ENCODE results near the gene CACNB4.

GRCh38 chr2:152127628-152128027 is 28.8 kb upstream of the CACNB4 start:
- TF ChIP-seq, protein P1, sequence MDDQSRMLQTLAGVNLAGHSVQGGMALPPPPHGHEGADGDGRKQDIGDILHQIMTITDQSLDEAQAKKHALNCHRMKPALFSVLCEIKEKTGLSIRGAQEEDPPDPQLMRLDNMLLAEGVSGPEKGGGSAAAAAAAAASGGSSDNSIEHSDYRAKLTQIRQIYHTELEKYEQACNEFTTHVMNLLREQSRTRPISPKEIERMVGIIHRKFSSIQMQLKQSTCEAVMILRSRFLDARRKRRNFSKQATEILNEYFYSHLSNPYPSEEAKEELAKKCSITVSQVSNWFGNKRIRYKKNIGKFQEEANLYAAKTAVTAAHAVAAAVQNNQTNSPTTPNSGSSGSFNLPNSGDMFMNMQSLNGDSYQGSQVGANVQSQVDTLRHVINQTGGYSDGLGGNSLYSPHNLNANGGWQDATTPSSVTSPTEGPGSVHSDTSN (IDR thresholded peaks at IDR 0.05), result no peak
- TF ChIP-seq, protein P2, sequence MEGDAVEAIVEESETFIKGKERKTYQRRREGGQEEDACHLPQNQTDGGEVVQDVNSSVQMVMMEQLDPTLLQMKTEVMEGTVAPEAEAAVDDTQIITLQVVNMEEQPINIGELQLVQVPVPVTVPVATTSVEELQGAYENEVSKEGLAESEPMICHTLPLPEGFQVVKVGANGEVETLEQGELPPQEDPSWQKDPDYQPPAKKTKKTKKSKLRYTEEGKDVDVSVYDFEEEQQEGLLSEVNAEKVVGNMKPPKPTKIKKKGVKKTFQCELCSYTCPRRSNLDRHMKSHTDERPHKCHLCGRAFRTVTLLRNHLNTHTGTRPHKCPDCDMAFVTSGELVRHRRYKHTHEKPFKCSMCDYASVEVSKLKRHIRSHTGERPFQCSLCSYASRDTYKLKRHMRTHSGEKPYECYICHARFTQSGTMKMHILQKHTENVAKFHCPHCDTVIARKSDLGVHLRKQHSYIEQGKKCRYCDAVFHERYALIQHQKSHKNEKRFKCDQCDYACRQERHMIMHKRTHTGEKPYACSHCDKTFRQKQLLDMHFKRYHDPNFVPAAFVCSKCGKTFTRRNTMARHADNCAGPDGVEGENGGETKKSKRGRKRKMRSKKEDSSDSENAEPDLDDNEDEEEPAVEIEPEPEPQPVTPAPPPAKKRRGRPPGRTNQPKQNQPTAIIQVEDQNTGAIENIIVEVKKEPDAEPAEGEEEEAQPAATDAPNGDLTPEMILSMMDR (IDR thresholded peaks at IDR 0.05), result no peak
- no peak for TF ChIP-seq BHLHE40 (IDR thresholded peaks at IDR 0.05; ENCODE audit: low read depth, low read length)
- TF ChIP-seq, protein P3, sequence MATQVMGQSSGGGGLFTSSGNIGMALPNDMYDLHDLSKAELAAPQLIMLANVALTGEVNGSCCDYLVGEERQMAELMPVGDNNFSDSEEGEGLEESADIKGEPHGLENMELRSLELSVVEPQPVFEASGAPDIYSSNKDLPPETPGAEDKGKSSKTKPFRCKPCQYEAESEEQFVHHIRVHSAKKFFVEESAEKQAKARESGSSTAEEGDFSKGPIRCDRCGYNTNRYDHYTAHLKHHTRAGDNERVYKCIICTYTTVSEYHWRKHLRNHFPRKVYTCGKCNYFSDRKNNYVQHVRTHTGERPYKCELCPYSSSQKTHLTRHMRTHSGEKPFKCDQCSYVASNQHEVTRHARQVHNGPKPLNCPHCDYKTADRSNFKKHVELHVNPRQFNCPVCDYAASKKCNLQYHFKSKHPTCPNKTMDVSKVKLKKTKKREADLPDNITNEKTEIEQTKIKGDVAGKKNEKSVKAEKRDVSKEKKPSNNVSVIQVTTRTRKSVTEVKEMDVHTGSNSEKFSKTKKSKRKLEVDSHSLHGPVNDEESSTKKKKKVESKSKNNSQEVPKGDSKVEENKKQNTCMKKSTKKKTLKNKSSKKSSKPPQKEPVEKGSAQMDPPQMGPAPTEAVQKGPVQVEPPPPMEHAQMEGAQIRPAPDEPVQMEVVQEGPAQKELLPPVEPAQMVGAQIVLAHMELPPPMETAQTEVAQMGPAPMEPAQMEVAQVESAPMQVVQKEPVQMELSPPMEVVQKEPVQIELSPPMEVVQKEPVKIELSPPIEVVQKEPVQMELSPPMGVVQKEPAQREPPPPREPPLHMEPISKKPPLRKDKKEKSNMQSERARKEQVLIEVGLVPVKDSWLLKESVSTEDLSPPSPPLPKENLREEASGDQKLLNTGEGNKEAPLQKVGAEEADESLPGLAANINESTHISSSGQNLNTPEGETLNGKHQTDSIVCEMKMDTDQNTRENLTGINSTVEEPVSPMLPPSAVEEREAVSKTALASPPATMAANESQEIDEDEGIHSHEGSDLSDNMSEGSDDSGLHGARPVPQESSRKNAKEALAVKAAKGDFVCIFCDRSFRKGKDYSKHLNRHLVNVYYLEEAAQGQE (IDR thresholded peaks at IDR 0.05), result no peak
- TF ChIP-seq MAX (IDR thresholded peaks at IDR 0.05), result no peak
- TF ChIP-seq POLR2A (IDR thresholded peaks at IDR 0.05; ENCODE audit: low read length), result no peak
